GM19351 (cell line): ENCODE results near the gene ATP7B.

Experiments
- ATAC-seq: cut with Tn5 transposase; IDR thresholded peaks from one replicate; pipeline ENCODE4 v1.9.1; 2021; ENCODE audit warnings: mild to moderate bottlenecking, moderate library complexity; ENCODE audit not compliant: unreplicated experiment

ATP7B gene

GRCh38 chr13:51900471-51900870, 110.8 kb downstream of the ATP7B start:
- no peak for ATAC-seq

- ATAC-seq, result peak; percentile 82
These were observed 115.1 kb downstream of the ATP7B start for GRCh38 chr13:51895906-51896888.

GRCh38 chr13:51894239-51894638, 117.0 kb downstream of the ATP7B start:
- ATAC-seq, result peak; percentile 53

GRCh38 chr13:51892657-51893056, 118.6 kb downstream of the ATP7B start:
- ATAC-seq, result no peak

GRCh38 chr13:51887468-51887867, 123.8 kb downstream of the ATP7B start:
- ATAC-seq, result no peak

GRCh38 chr13:51885651-51886050, 125.6 kb downstream of the ATP7B start:
- ATAC-seq, result no peak

- no peak for ATAC-seq
These were observed 128.0 kb downstream of the ATP7B start for GRCh38 chr13:51883226-51883600.
